HG02885 (cell line): ENCODE data around the gene PLPP3.

ENCODE experiments used
- ATAC-seq: cut with Tn5 transposase; IDR thresholded peaks from one replicate; pipeline ENCODE4 v1.9.1; 2021; ENCODE audit warnings: mild to moderate bottlenecking; ENCODE audit not compliant: unreplicated experiment, poor library complexity

PLPP3 gene

GRCh38 chr1:56505792-56506743 lies 73.3 kb downstream of the PLPP3 start:
- ATAC-seq, result no peak

- ATAC-seq, result no peak
Measured at GRCh38 chr1:56502700-56503245, 76.6 kb downstream of the PLPP3 start.

- ATAC-seq, result no peak
Measured at GRCh38 chr1:56501888-56502287, 77.5 kb downstream of the PLPP3 start.

GRCh38 chr1:56501426-56501825 lies 77.9 kb downstream of the PLPP3 start:
- ATAC-seq, result no peak

- ATAC-seq, result no peak
Measured at GRCh38 chr1:56496821-56497772, 82.3 kb downstream of the PLPP3 start.

- ATAC-seq, result no peak
Measured at GRCh38 chr1:56496158-56496557, 83.2 kb downstream of the PLPP3 start.

- no peak for ATAC-seq
Measured at GRCh38 chr1:56495538-56495937, 83.8 kb downstream of the PLPP3 start.

- ATAC-seq, result no peak
Measured at GRCh38 chr1:56494306-56494705, 85.1 kb downstream of the PLPP3 start.

- ATAC-seq, result no peak
Measured at GRCh38 chr1:56493826-56494225, 85.5 kb downstream of the PLPP3 start.

GRCh38 chr1:56491441-56491840 lies 87.9 kb downstream of the PLPP3 start:
- no peak for ATAC-seq

- ATAC-seq, result no peak
Measured at GRCh38 chr1:56490619-56491018, 88.7 kb downstream of the PLPP3 start.

GRCh38 chr1:56489695-56490094 lies 89.7 kb downstream of the PLPP3 start:
- no peak for ATAC-seq

- no peak for ATAC-seq
Measured at GRCh38 chr1:56484695-56485094, 94.7 kb downstream of the PLPP3 start.

- no peak for ATAC-seq
Measured at GRCh38 chr1:56483104-56483503, 96.3 kb downstream of the PLPP3 start.

- no peak for ATAC-seq
Measured at GRCh38 chr1:56482486-56482885, 96.9 kb downstream of the PLPP3 start.

- ATAC-seq, result no peak
Measured at GRCh38 chr1:56481140-56481694, 98.1 kb downstream of the PLPP3 start.

GRCh38 chr1:56478734-56479133 lies 100.6 kb downstream of the PLPP3 start:
- no peak for ATAC-seq

- no peak for ATAC-seq
Measured at GRCh38 chr1:56477164-56478111, 101.9 kb downstream of the PLPP3 start.

GRCh38 chr1:56473582-56474270 lies 105.6 kb downstream of the PLPP3 start:
- no peak for ATAC-seq
